Heart left ventricle (tissue), 13 donors: ENCODE measurements around the gene RHD.

Experiments
- CTCF ChIP-seq, 12 donors: fragments of 200-600 bp; sonication (generic) in 4 of 12; IDR thresholded peaks; one replicate each; pipeline versions ENCODE4 v1.5.0 to v1.8.0; 2018 to 2022; ENCODE audit warnings: antibody characterized with exemption in 12 of 12, mild to moderate bottlenecking in 5 of 12
- POLR2A ChIP-seq, 2 donors: fragments of 450-650 bp; IDR thresholded peaks; one replicate each; pipeline ENCODE4 v1.6.1; 2017; ENCODE audit warnings: antibody characterized with exemption in 2 of 2, mild to moderate bottlenecking in 2 of 2, moderate library complexity in 2 of 2
- donor health status: ischemic (EF 13 %, LVEDD 7.1; RV severe dilation, severe dysfunction).
- donor health status: DM: no; HTN: yes; CAD: no.
- donor health status: DM: no; HTN: no; CAD: no.
- donor health status: ischemic (EF 25% LVEDD 6.9; RV normal size, moderate dysfunction).
- donor health status: ischemic (EF 25% LVEDD 5.7; RV mildly dilated, moderate dysfunction).
- donor health status: ischemic (EF 35%, LVEDD 5.7; RV mildly dilated, moderate dysfunction).
- donor health status: nonischemic (EF 11% LVEDD 7.7; RV severe dilation, severe dysfunction).
- donor health status: DM: yes; HTN: yes; CAD: no.
- donor health status: PGD.
- donor health status: ischemic (EF 29% LVEDD 5.4; RV normal size, mild dysfunction).
- donor health status: nonischemic (EF 23%, LVEDD 6.1; RV moderate dilation, normal function).

GRCh38 chr1:25347556-25347955 lies 75.2 kb downstream of the RHD start:
- TF ChIP-seq POLR2A (IDR thresholded peaks at IDR 0.05) (no peak), CTCF (IDR thresholded peaks at IDR 0.05) (no peak)
